Myometrial cell (primary cell): ENCODE measurements around the gene MMP1. TPM values are rescaled to one million over a fixed set of nuclear protein-coding genes. Genes with fewer than 3 reads are reported as not detected.

Source experiments
- total RNA-seq: library from RNA; depleted of rRNA; stranded (reverse); fragments of >200 nt; gene quantifications from 2 replicates; pipeline ENCODE4 v1.2.3, GENCODE V29; 2015

The MMP1 gene
- total RNA-seq: 0.18 TPM in 1 of 2 replicates, not detected in the other

GRCh38 chr11:102798012-102798746 is at the start of gene MMP1:
MMP1 (minus strand) TSS chr11:102798160; CDS start chr11:102798092, 68 bp downstream.

GRCh38 chr11:102843489-102843888 is 45.5 kb upstream of the MMP1 start, which contains the start of gene MMP3:
MMP3 (minus strand) TSS chr11:102843609; CDS start chr11:102843546, 63 bp downstream.

GRCh38 chr11:102780491-102780918 is 17.5 kb downstream of the MMP1 start, which contains the start of gene MMP10:
MMP10 (minus strand) TSS chr11:102780628; CDS start chr11:102780591, 37 bp downstream.

Other genes starting within 250 kb of the MMP1 start
- not detected in 2 replicates for gene MMP20, start 172.8 kb downstream of the MMP1 start, total RNA-seq
- gene MMP27, start 92.4 kb downstream of the MMP1 start, total RNA-seq: not detected in 2 replicates
- gene MMP8, start 73.2 kb downstream of the MMP1 start, total RNA-seq: not detected in 2 replicates
- gene MMP10, start 17.5 kb downstream of the MMP1 start, total RNA-seq: 0.29 TPM in 1 of 2 replicates, not detected in the other
- gene MMP3, start 45.4 kb upstream of the MMP1 start, total RNA-seq: 0.29 and 2.3 TPM in 2 replicates
- not detected in 2 replicates for gene MMP12, start 76.8 kb upstream of the MMP1 start, total RNA-seq
- gene MMP13, start 157.6 kb upstream of the MMP1 start, total RNA-seq: not detected in 2 replicates